HEK293T (cell line): ENCODE results near the gene AOPEP.

Source experiments
- CTCF ChIA-PET: fragments of 350-600 bp; formaldehyde crosslinking; extraction: SDS; loops from one replicate; lab custom pipeline; 2021; ENCODE audit warnings: antibody characterized with exemption, inconsistent platforms; lab: Yijun Ruan, JAX
- POLR2A ChIA-PET: fragments of 350-600 bp; formaldehyde crosslinking; extraction: SDS; loops from one replicate; lab custom pipeline; 2020; ENCODE audit warnings: antibody characterized with exemption, inconsistent platforms; lab: Yijun Ruan, JAX
- DNase-seq: peaks from one replicate; pipeline ENCODE4 v3.0.0; 2012; ENCODE audit warnings: mixed read lengths; ENCODE audit errors: extremely low spot score
- ARNT ChIP-seq: fragments of 450-650 bp; IDR thresholded peaks from 2 replicates; pipeline ENCODE4 v1.6.1; 2017; ENCODE audit warnings: mild to moderate bottlenecking
- BHLHE40 ChIP-seq: fragments of 450-650 bp; IDR thresholded peaks from 2 replicates; pipeline ENCODE4 v1.6.1; 2016; ENCODE audit warnings: mild to moderate bottlenecking, moderate library complexity, borderline replicate concordance
- CTBP1 ChIP-seq: fragments of 450-650 bp; IDR thresholded peaks from 2 replicates; pipeline ENCODE4 v1.6.1; 2016; ENCODE audit warnings: borderline replicate concordance
- ELF4 ChIP-seq: fragments of 450-650 bp; IDR thresholded peaks from 2 replicates; pipeline ENCODE4 v1.6.1; 2017; ENCODE audit warnings: antibody characterized with exemption
- FOXA1 ChIP-seq: fragments of 450-650 bp; IDR thresholded peaks from 2 replicates; pipeline ENCODE4 v1.6.1; 2016; ENCODE audit warnings: mild to moderate bottlenecking
- FOXK2 ChIP-seq: fragments of 450-650 bp; IDR thresholded peaks from 2 replicates; pipeline ENCODE4 v1.6.1; 2016; ENCODE audit warnings: mild to moderate bottlenecking
- FOXM1 ChIP-seq: fragments of 450-650 bp; IDR thresholded peaks from 2 replicates; pipeline ENCODE4 v1.6.1; 2017; ENCODE audit warnings: mild to moderate bottlenecking, borderline replicate concordance
- HDGF ChIP-seq: fragments of 450-650 bp; IDR thresholded peaks from 2 replicates; pipeline ENCODE4 v1.6.1; 2017; ENCODE audit warnings: antibody characterized with exemption, borderline replicate concordance
- L3MBTL2 ChIP-seq: fragments of 450-650 bp; conservative IDR thresholded peaks from 2 replicates; pipeline ENCODE4 v1.6.1; 2016; ENCODE audit warnings: mild to moderate bottlenecking
- LEF1 ChIP-seq: fragments of 450-650 bp; IDR thresholded peaks from 2 replicates; pipeline ENCODE4 v1.6.1; 2017; ENCODE audit warnings: mild to moderate bottlenecking, borderline replicate concordance
- NFRKB ChIP-seq: fragments of 450-650 bp; IDR thresholded peaks from 2 replicates; pipeline ENCODE4 v1.6.1; 2016; ENCODE audit warnings: mild to moderate bottlenecking, moderate library complexity
- PKNOX1 ChIP-seq: fragments of 450-650 bp; IDR thresholded peaks from 2 replicates; pipeline ENCODE4 v1.6.1; 2016
- SP1 ChIP-seq: fragments of 450-650 bp; IDR thresholded peaks from 2 replicates; pipeline ENCODE4 v1.6.1; 2017
- SUZ12 ChIP-seq: fragments of 450-650 bp; IDR thresholded peaks from 2 replicates; pipeline ENCODE4 v1.6.1; 2016; ENCODE audit warnings: mild to moderate bottlenecking
- TARDBP ChIP-seq: fragments of 450-650 bp; IDR thresholded peaks from 2 replicates; pipeline ENCODE4 v1.6.1; 2016
- ZNF384 ChIP-seq: fragments of 450-650 bp; IDR thresholded peaks from 2 replicates; pipeline ENCODE4 v1.6.1; 2016

AOPEP gene

GRCh38 chr9:95043826-95044225 lies 317.3 kb downstream of the AOPEP start:
- no peak for DNase-seq
- TF ChIP-seq NFRKB (no peak), FOXA1 (no peak), BHLHE40 (no peak), CTBP1 (no peak), ZNF384 (no peak), ELF4 (no peak), SUZ12 (no peak), TARDBP (no peak), HDGF (no peak), SP1 (no peak), LEF1 (no peak), FOXM1 (no peak), ARNT (no peak), PKNOX1 (no peak), L3MBTL2 (no peak), FOXK2 (no peak)
- ChIA-PET CTCF (no interaction called here), POLR2A (no interaction called here)

GRCh38 chr9:95044731-95045508 lies 318.4 kb downstream of the AOPEP start:
- no peak for DNase-seq
- POLR2A ChIA-PET: no interaction called here
- CTCF ChIA-PET: no interaction called here
- TF ChIP-seq BHLHE40 (no peak), CTBP1 (no peak), PKNOX1 (no peak), SP1 (no peak), LEF1 (no peak), ARNT (no peak), FOXA1 (no peak), ELF4 (no peak), SUZ12 (no peak), L3MBTL2 (no peak), HDGF (no peak), FOXK2 (no peak), ZNF384 (no peak), FOXM1 (no peak), NFRKB (no peak)

GRCh38 chr9:95045751-95046150 lies 319.3 kb downstream of the AOPEP start:
- ChIA-PET CTCF (interaction anchor here (0.6 to 1.0 kb wide), 2 partner anchors 26 to 546 kb away, joined by 3 read pairs; no protein-coding TSS in a partner anchor), POLR2A (no interaction called here)
- TF ChIP-seq BHLHE40: no peak
- no peak for TF ChIP-seq TARDBP
- TF ChIP-seq HDGF: no peak
- no peak for TF ChIP-seq ELF4
- no peak for TF ChIP-seq FOXA1
- no peak for DNase-seq

GRCh38 chr9:95047452-95048224 lies 321.1 kb downstream of the AOPEP start:
- no peak for DNase-seq
- ChIA-PET CTCF (interaction anchor here (1.0 to 1.3 kb wide), 2 partner anchors 14 to 190 kb away, joined by 3 read pairs; no protein-coding TSS in a partner anchor), POLR2A (no interaction called here)
- no peak for TF ChIP-seq ZNF384
- no peak for TF ChIP-seq NFRKB
- no peak for TF ChIP-seq TARDBP
- TF ChIP-seq ARNT: no peak
- TF ChIP-seq FOXK2: no peak
- TF ChIP-seq FOXA1: no peak
- no peak for TF ChIP-seq CTBP1
- no peak for TF ChIP-seq HDGF
- no peak for TF ChIP-seq SP1

- TF ChIP-seq L3MBTL2: peak; percentile 73
- no peak for TF ChIP-seq SP1
- CTCF ChIA-PET: interaction anchor here (1.0 to 1.6 kb wide), 3 partner anchors 13 to 79 kb away, joined by 3 to 4 read pairs (median 4); no protein-coding TSS in a partner anchor
- DNase-seq: peak; percentile 66
- POLR2A ChIA-PET: no interaction called here
Observed at GRCh38 chr9:95048225-95049087, 322.0 kb downstream of the AOPEP start.

GRCh38 chr9:95049761-95050160 lies 323.3 kb downstream of the AOPEP start:
- CTCF ChIA-PET: interaction anchor here (1.1 to 1.6 kb wide), 2 partner anchors 24 to 78 kb away, joined by 4 read pairs; no protein-coding TSS in a partner anchor
- DNase-seq: no peak
- TF ChIP-seq HDGF: no peak
- no peak for TF ChIP-seq FOXM1
- no peak for TF ChIP-seq ZNF384
- no peak for TF ChIP-seq SP1
- TF ChIP-seq FOXA1: no peak
- no peak for TF ChIP-seq ELF4
- no peak for TF ChIP-seq LEF1
- POLR2A ChIA-PET: no interaction called here
